HAP-1 (cell line): ENCODE data around the gene DHX58.

ENCODE experiments used
- DNase-seq, 2 experiments: peaks; one replicate each; pipeline ENCODE4 v3.0.0-alpha.2; 2016 to 2020; ENCODE audit warnings: low spot score in 2 of 2
- H3K27me3 ChIP-seq: fragments of 250-450 bp; sonication (Bioruptor Pico); 2 replicates; pipeline ENCODE4 v1.5.1; 2020; ENCODE audit warnings: low read depth, mild to moderate bottlenecking, moderate library complexity
- H3K36me3 ChIP-seq: fragments of 250-450 bp; sonication (Bioruptor Pico); replicated peaks from 2 replicates; pipeline ENCODE4 v1.5.1; 2020; ENCODE audit warnings: mild to moderate bottlenecking
- H3K4me1 ChIP-seq: fragments of 250-450 bp; sonication (Bioruptor Pico); 2 replicates; pipeline ENCODE4 v1.5.1; 2020; ENCODE audit warnings: mild to moderate bottlenecking
- H3K4me3 ChIP-seq: fragments of 250-450 bp; sonication (Bioruptor Pico); 2 replicates; pipeline ENCODE4 v1.5.1; 2020; ENCODE audit warnings: mild to moderate bottlenecking, moderate library complexity
- H3K9me3 ChIP-seq: fragments of 250-450 bp; sonication (Bioruptor Pico); 2 replicates; pipeline ENCODE4 v1.5.1; 2020; ENCODE audit warnings: mild to moderate bottlenecking, moderate library complexity
- in situ Hi-C: fragments of 300-500 bp; cut with MboI; formaldehyde crosslinking; loops from 3 replicates; pipeline ENCODE4 v1.14.3; 2020; ENCODE audit warnings: low sequenced_read_pairs, inconsistent platforms, mixed read lengths

DHX58 gene

GRCh38 chr17:42120770-42121769, 8.6 kb upstream of the DHX58 start, which contains the start of gene KAT2A:
TSS of gene KAT2A (minus strand) at chr17:42121367. CDS start at chr17:42121304, 63 bp downstream.
- in situ Hi-C loops = no loop called here
- no peaks in the 10 kb centered on the region for H3K9me3 ChIP-seq
- DNase-seq = peak; percentile 68 to 86
- peaks cover 3% of the 10 kb centered on the region for H3K4me1 ChIP-seq
- H3K4me3 ChIP-seq = peak within 1 kb of the TSS; percentile 41
- H3K27me3 ChIP-seq = no peaks in the 10 kb centered on the region
- peaks cover 51% of the 10 kb centered on the region for H3K36me3 ChIP-seq

GRCh38 chr17:42120161-42120769, 7.8 kb upstream of the DHX58 start:
- Histone ChIP-seq H3K4me3 (peak overlapping the region; percentile 41), H3K36me3 (peaks cover 49% of the 10 kb centered on the region), H3K9me3 (no peaks in the 10 kb centered on the region), H3K4me1 (peaks cover 3% of the 10 kb centered on the region), H3K27me3 (no peaks in the 10 kb centered on the region)
- in situ Hi-C loops = no loop called here
- no peak for DNase-seq

DNA sequence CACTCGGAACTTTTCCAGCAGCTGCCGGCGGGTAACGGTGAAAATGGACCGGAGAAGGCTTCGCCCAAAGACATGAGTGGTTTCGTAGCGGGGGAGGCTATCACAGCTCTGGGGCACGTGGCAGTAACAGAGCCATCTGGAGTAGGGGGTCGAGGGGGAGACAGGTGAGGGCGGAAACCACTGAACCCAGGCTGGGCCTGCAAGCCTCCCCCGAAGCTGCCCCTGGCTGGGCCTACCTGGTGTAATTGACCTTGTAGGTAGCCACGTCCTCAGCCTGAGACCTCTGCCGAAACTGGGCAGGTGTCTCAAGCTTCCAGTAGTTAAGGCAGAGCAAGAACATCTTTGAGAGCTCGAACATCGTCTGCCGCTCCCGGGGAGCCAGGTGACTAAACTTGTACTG, 6.8 kb upstream of the DHX58 start:
- Histone ChIP-seq H3K36me3 (peaks cover 48% of the 10 kb centered on the region), H3K9me3 (no peaks in the 10 kb centered on the region), H3K4me1 (peaks cover 3% of the 10 kb centered on the region), H3K27me3 (no peaks in the 10 kb centered on the region), H3K4me3 (no peak overlapping the region)
- in situ Hi-C loops = loop anchor here (5.0 kb wide), 1 partner anchor 157 kb away; no protein-coding TSS in a partner anchor
- DNase-seq = no peak

DNA sequence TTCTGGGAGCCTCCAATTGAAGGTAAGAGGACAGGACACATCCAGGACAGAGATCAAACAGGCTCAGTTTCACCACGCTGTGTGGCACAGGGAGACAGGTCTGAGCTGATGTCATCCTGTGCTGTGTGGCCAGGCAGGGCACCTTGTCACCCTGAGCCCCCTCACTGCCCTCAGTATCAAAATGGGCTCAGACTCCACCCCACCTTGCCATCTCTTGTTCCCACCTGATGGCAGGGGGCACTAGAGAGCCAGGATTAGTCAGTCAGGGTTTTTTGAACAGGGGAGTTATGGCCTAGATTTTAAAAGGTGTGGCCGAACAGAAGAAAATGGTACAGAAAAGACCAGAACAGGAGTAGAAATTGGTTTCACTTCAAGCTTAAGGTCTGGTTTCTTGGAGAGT, 6.0 kb upstream of the DHX58 start:
- H3K27me3 ChIP-seq = no peaks in the 10 kb centered on the region
- peak; percentile 25 to 61 for DNase-seq
- peaks cover 56% of the 10 kb centered on the region for H3K36me3 ChIP-seq
- no peaks in the 10 kb centered on the region for H3K9me3 ChIP-seq
- no peak overlapping the region for H3K4me3 ChIP-seq
- in situ Hi-C loops = loop anchor here (5.0 kb wide), 1 partner anchor 156 kb away; no protein-coding TSS in a partner anchor
- H3K4me1 ChIP-seq = peaks cover 3% of the 10 kb centered on the region

- no peaks in the 10 kb centered on the region for H3K9me3 ChIP-seq
- H3K27me3 ChIP-seq = no peaks in the 10 kb centered on the region
- no peak overlapping the region for H3K4me3 ChIP-seq
- in situ Hi-C loops = loop anchor here (5.0 kb wide), 1 partner anchor 156 kb away; no protein-coding TSS in a partner anchor
- H3K4me1 ChIP-seq = peaks cover 3% of the 10 kb centered on the region
- DNase-seq = no peak
- peaks cover 60% of the 10 kb centered on the region for H3K36me3 ChIP-seq
Observed at GRCh38 chr17:42118126-42118510, 5.6 kb upstream of the DHX58 start.

DNA sequence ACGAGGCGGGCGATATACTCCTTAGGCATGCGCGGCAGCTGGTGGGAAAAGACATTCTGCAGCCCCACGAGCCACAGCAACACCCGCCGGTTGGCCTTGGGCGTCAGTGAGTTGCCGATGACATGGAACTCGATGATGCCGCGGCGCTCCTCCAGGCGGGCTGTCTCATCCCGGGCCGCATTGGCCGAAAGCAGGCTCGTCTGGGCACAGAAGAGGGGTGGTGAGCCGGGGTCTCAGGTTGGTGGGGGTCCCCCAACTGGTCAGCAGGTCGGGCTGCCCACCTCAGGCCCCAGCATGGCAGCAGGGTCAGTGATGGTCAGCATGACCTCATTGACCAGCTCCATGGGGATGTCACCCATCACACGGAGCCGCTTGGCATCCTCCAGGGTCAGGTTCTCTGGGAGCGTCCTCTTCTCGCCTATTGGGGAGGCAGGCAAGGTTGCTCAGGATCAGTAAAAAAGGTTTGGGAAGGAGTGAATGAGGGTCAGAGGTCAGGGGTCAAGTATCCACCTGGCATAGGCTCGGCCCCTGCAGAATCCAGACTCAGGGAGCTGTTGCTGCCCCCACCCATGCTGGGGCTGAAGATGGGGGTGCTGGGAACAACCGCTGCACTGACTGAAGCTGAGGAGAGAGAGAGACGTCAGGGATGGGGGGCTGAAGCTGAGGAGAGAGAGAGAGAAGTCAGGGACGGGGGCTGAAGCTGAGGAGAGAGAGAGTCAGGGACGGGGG, 5.0 kb upstream of the DHX58 start:
- H3K9me3 ChIP-seq = no peaks in the 10 kb centered on the region
- no peak overlapping the region for H3K4me3 ChIP-seq
- H3K4me1 ChIP-seq = peaks cover 3% of the 10 kb centered on the region
- H3K27me3 ChIP-seq = no peaks in the 10 kb centered on the region
- in situ Hi-C loops = loop anchor here (5.0 kb wide), 1 partner anchor 155 kb away; no protein-coding TSS in a partner anchor
- DNase-seq = no peak
- H3K36me3 ChIP-seq = peaks cover 65% of the 10 kb centered on the region

DNA sequence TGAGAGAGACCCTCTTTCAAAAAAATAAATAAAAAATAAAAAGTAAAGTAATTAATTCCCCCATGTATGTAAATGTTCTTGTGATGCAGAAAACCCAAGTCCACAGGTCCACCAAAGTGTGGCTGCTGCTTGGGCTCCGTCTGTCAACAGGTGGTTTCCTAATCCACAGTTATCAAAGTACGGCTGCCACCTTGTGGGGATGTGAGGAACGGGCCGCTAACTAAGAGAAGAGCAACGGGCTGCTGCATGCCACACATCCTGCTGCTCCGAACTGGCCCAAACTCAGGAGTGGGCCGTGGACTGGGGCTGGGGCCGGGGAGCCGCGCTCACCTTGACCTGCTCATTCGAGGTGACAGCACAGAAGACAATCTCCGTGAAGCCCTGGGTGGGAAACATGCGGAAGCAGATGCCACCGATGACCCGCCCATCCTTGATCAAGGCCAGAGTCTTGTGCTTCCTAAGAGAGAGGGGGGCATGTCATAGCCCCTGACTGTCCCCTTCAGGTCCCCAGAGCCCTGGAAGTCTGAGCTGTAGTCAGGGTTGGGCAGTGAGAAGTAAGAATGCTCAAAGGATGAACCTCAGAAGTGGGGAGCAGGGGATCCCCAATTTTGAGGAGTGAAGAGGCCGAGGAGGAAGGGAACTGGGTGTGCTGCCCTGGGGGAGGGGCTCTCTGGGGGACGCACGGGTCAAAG, 4.3 kb upstream of the DHX58 start:
- H3K4me1 ChIP-seq = peaks cover 3% of the 10 kb centered on the region
- H3K4me3 ChIP-seq = no peak overlapping the region
- peak; percentile 58 to 88 for DNase-seq
- peaks cover 65% of the 10 kb centered on the region for H3K36me3 ChIP-seq
- in situ Hi-C loops = loop anchor here (5.0 kb wide), 1 partner anchor 155 kb away; no protein-coding TSS in a partner anchor
- H3K9me3 ChIP-seq = no peaks in the 10 kb centered on the region
- no peaks in the 10 kb centered on the region for H3K27me3 ChIP-seq

GRCh38 chr17:42114118-42114517, 1.6 kb upstream of the DHX58 start:
- Histone ChIP-seq H3K4me1 (no peaks in the 10 kb centered on the region), H3K27me3 (no peaks in the 10 kb centered on the region), H3K4me3 (no peak overlapping the region), H3K9me3 (no peaks in the 10 kb centered on the region), H3K36me3 (peaks cover 56% of the 10 kb centered on the region)
- in situ Hi-C loops = loop anchor here (5.0 kb wide), 1 partner anchor 87 kb away; no protein-coding TSS in a partner anchor
- no peak for DNase-seq

- H3K36me3 ChIP-seq = peaks cover 50% of the 10 kb centered on the region
- no peak overlapping the region for H3K4me3 ChIP-seq
- no peaks in the 10 kb centered on the region for H3K27me3 ChIP-seq
- H3K4me1 ChIP-seq = no peaks in the 10 kb centered on the region
- no peak for DNase-seq
- H3K9me3 ChIP-seq = no peaks in the 10 kb centered on the region
- in situ Hi-C loops = loop anchor here (5.0 kb wide), 1 partner anchor 86 kb away; no protein-coding TSS in a partner anchor
Observed at GRCh38 chr17:42113293-42114069, 967 bp upstream of the DHX58 start.

GRCh38 chr17:42111871-42112551, 503 bp downstream of the DHX58 start:
- Histone ChIP-seq H3K4me1 (no peaks in the 10 kb centered on the region), H3K36me3 (peaks cover 37% of the 10 kb centered on the region), H3K4me3 (no peak overlapping the region), H3K9me3 (no peaks in the 10 kb centered on the region), H3K27me3 (no peaks in the 10 kb centered on the region)
- in situ Hi-C loops = loop anchor here (5.0 kb wide), 1 partner anchor 85 kb away; no protein-coding TSS in a partner anchor
- no peak for DNase-seq

- H3K36me3 ChIP-seq = peaks cover 30% of the 10 kb centered on the region
- no peaks in the 10 kb centered on the region for H3K4me1 ChIP-seq
- no peaks in the 10 kb centered on the region for H3K27me3 ChIP-seq
- H3K9me3 ChIP-seq = no peaks in the 10 kb centered on the region
- H3K4me3 ChIP-seq = no peak overlapping the region
- in situ Hi-C loops = loop anchor here (5.0 kb wide), 1 partner anchor 84 kb away; no protein-coding TSS in a partner anchor
- DNase-seq = no peak
Observed at GRCh38 chr17:42111265-42111636, 1.3 kb downstream of the DHX58 start.
